Activated CD4-positive, CD25-positive, alpha-beta regulatory T cell treated with anti-CD3 and anti-CD28 coated beads, Interleukin-2, amount 50 U/mL, for 72 hours (primary cell): ENCODE measurements around the gene STMN3.
A peak's percentile ranks its signal among the peaks of the same experiment; 100 is the strongest.
"Not testable (repeated sequence)": the region's sequence is repeated elsewhere in the genome, so short reads cannot be mapped to it uniquely, and the experiment has no call there.

Experiments used
- DNase-seq: peaks from one replicate; pipeline ENCODE4 v3.0.0; 2021

STMN3 gene

GRCh38 chr20:63675681-63676368 lies 22.6 kb upstream of the STMN3 start:
- DNase-seq, result no peak

- DNase-seq, result no peak
Observed at GRCh38 chr20:63673951-63674350, 20.7 kb upstream of the STMN3 start.

GRCh38 chr20:63672666-63673065 lies 19.4 kb upstream of the STMN3 start:
- DNase-seq, result no peak

- DNase-seq, result not testable (repeated sequence)
Observed at GRCh38 chr20:63671695-63672094, 18.5 kb upstream of the STMN3 start.

- no peak for DNase-seq
Observed at GRCh38 chr20:63668351-63668750, 15.1 kb upstream of the STMN3 start.

GRCh38 chr20:63667858-63668257 lies 14.6 kb upstream of the STMN3 start:
- DNase-seq, result no peak

- DNase-seq, result no peak
Observed at GRCh38 chr20:63665708-63666107, 12.5 kb upstream of the STMN3 start.

GRCh38 chr20:63664861-63665594 lies 11.8 kb upstream of the STMN3 start:
- DNase-seq, result no peak

- DNase-seq, result no peak
Observed at GRCh38 chr20:63664143-63664851, 11.1 kb upstream of the STMN3 start.

- no peak for DNase-seq
Observed at GRCh38 chr20:63663332-63664066, 10.3 kb upstream of the STMN3 start.

- no peak for DNase-seq
Observed at GRCh38 chr20:63662813-63663189, 9.6 kb upstream of the STMN3 start.

GRCh38 chr20:63661959-63662812 lies 9.0 kb upstream of the STMN3 start:
- no peak for DNase-seq

GRCh38 chr20:63661108-63661507 lies 7.9 kb upstream of the STMN3 start:
- no peak for DNase-seq

- DNase-seq, result no peak
Observed at GRCh38 chr20:63660622-63661021, 7.4 kb upstream of the STMN3 start.

GRCh38 chr20:63660174-63660573 lies 7.0 kb upstream of the STMN3 start:
- DNase-seq, result not testable (repeated sequence)

GRCh38 chr20:63659370-63659769 lies 6.1 kb upstream of the STMN3 start:
- no peak for DNase-seq

GRCh38 chr20:63658749-63659187 lies 5.5 kb upstream of the STMN3 start:
- DNase-seq, result no peak

GRCh38 chr20:63657937-63658748 lies 4.9 kb upstream of the STMN3 start, which contains the start of gene RTEL1:
Gene RTEL1 (plus strand): TSS chr20:63658312. CDS start chr20:63659403, 1,091 bp downstream.
- DNase-seq, result peak; percentile 89

- no peak for DNase-seq
Observed at GRCh38 chr20:63657260-63657936, 4.2 kb upstream of the STMN3 start.

GRCh38 chr20:63656451-63656850 lies 3.2 kb upstream of the STMN3 start:
- DNase-seq, result no peak

- DNase-seq, result no peak
Observed at GRCh38 chr20:63655249-63655648, 2.0 kb upstream of the STMN3 start.
